Heart left ventricle (tissue), 16 donors: ENCODE results near the gene SF3B2. TPM values are rescaled to one million over a fixed set of nuclear protein-coding genes. Genes with fewer than 3 reads are reported as not detected.

Experiments used
- ATAC-seq, 4 donors: fragments of 200-7000 bp; cut with Tn5 transposase; one replicate each; pipeline ENCODE4 v1.9.1; 2020 to 2022; ENCODE audit warnings: moderate library complexity in 4 of 4, mild to moderate bottlenecking in 3 of 4, moderate number of reproducible peaks in 1 of 4
- DNase-seq, 5 donors: peaks; one replicate each; pipeline ENCODE4 v3.0.0-alpha.2; 2020
- H3K27ac ChIP-seq, 12 donors: fragments of 200-600 bp; sonication (generic) in 4 of 12; one replicate each; pipeline versions ENCODE4 v1.5.0 to v1.8.0; 2016 to 2022; ENCODE audit warnings: mild to moderate bottlenecking in 2 of 12
- H3K27me3 ChIP-seq, 9 donors: fragments of 200-600 bp; sonication (generic) in 2 of 9; one replicate each; pipeline versions ENCODE4 v1.5.1 to v1.8.0; 2016 to 2022; ENCODE audit warnings: mild to moderate bottlenecking in 3 of 9
- H3K36me3 ChIP-seq, 9 donors: fragments of 200-600 bp; sonication (generic) in 2 of 9; one replicate each; pipeline versions ENCODE4 v1.5.0 to v1.8.0; 2018 to 2022; ENCODE audit warnings: mild to moderate bottlenecking in 2 of 9
- H3K4me1 ChIP-seq, 12 donors: fragments of 200-600 bp; sonication (generic) in 4 of 12; one replicate each; pipeline versions ENCODE4 v1.5.0 to v1.8.0; 2016 to 2022; ENCODE audit warnings: mild to moderate bottlenecking in 3 of 12
- H3K4me3 ChIP-seq, 12 donors: fragments of 200-600 bp; sonication (generic) in 4 of 12; one replicate each; pipeline versions ENCODE4 v1.5.0 to v1.8.0; 2017 to 2022; ENCODE audit warnings: mild to moderate bottlenecking in 9 of 12, moderate library complexity in 4 of 12
- H3K9me3 ChIP-seq, 12 donors: fragments of 200-600 bp; sonication (generic) in 4 of 12; one replicate each; pipeline versions ENCODE4 v1.5.0 to v1.8.0; 2016 to 2022; ENCODE audit warnings: mild to moderate bottlenecking in 1 of 12
- POLR2A ChIP-seq, 2 donors: fragments of 450-650 bp; IDR thresholded peaks; one replicate each; pipeline ENCODE4 v1.6.1; 2017; ENCODE audit warnings: antibody characterized with exemption in 2 of 2, mild to moderate bottlenecking in 2 of 2, moderate library complexity in 2 of 2
- WGBS, 4 donors: extraction: QIAGEN DNeasy Blood & Tissue Kit in 2 of 4; methylation state at CpG; one replicate each; pipeline versions ENCODE4 v1.1.5 to v1.1.7; 2013 to 2018; 5-methylcytosine and 5-hydroxymethylcytosine counted together
- intact Hi-C, 10 donors: fragments of 100-400 bp; cut with DNase I; formaldehyde crosslinking; loops; one replicate each; pipeline versions ENCODE4 v1.11.1 to v1.14.2; 2022
- polyA plus RNA-seq, 2 donors: library from polyadenylated mRNA; stranded (reverse); fragments of 200-250 nt; gene quantifications; one replicate each; pipeline ENCODE4 v1.2.3, GENCODE V29; 2013
- total RNA-seq, 9 donors: library from RNA; depleted of rRNA in 2 of 9; stranded (reverse); fragments of >200 nt in 2 of 9; fragmentation: NEBNext Ultra II Directional in 3 of 9; extraction: Animal tissue kit (Norgen Biotek cat#: 25700) in 3 of 9; gene quantifications; one replicate each; pipeline versions ENCODE4 v1.1.0 to v1.2.4, GENCODE V29; 2016 to 2023
- TF ChIP-seq, protein P1 (sequence below), 12 donors: fragments of 200-600 bp; sonication (generic) in 4 of 12; IDR thresholded peaks; one replicate each; pipeline versions ENCODE4 v1.5.0 to v1.8.0; 2018 to 2022; ENCODE audit warnings: antibody characterized with exemption in 12 of 12, mild to moderate bottlenecking in 5 of 12
- donor health status: ischemic (EF 13 %, LVEDD 7.1; RV severe dilation, severe dysfunction).
- donor health status: healthy with polysubstance abuse.
- donor health status: DM: no; HTN: yes; CAD: no.
- donor health status: DM: no; HTN: no; CAD: no.
- donor health status: ischemic (EF 25% LVEDD 6.9; RV normal size, moderate dysfunction).
- donor health status: ischemic (EF 25% LVEDD 5.7; RV mildly dilated, moderate dysfunction).
- donor health status: healthy.
- donor health status: DM: yes; HTN: yes; CAD: no.
- donor health status: ischemic (EF 35%, LVEDD 5.7; RV mildly dilated, moderate dysfunction).
- donor health status: nonischemic (EF 11% LVEDD 7.7; RV severe dilation, severe dysfunction).
- donor health status: DM: yes; HTN: yes; CAD: no.
- donor health status: PGD.
- donor health status: ischemic (EF 29% LVEDD 5.4; RV normal size, mild dysfunction).
- donor health status: nonischemic (EF 23%, LVEDD 6.1; RV moderate dilation, normal function).

Gene SF3B2
- total and polyA plus RNA-seq, 11 donors: 43.5 to 106 (median 79.6) TPM

DNA sequence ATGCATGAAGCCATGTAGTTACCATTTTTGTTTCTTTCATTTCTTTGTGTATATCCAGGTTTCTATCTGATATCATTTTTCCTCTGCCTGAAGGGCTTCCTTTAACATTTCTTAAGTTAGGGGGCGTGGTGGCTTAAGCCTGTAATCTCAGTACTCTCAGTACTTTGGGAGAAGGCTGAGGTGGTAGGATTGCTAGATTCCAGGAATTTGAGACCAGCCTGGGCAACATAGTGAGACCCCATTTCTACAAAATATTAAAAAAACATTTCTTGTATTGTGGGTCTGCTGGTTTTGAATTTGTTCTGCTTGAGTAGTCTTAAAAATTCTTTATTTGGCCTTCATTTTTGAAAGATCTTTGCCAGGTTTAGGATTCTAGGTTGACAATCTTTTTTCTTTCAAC lies 12.4 kb downstream of the SF3B2 start:
- Histone ChIP-seq H3K27ac (no peak overlapping the region), H3K4me3 (no peak overlapping the region), H3K27me3 (no peaks in the 10 kb centered on the region), H3K4me1 (peaks cover 0 to 37% (median 19%) of the 10 kb centered on the region in 12 donors), H3K36me3 (peaks cover 0 to 96% (median 88%) of the 10 kb centered on the region in 9 donors), H3K9me3 (no peaks in the 10 kb centered on the region)
- TF ChIP-seq POLR2A (IDR thresholded peaks at IDR 0.05): no peak
- TF ChIP-seq, protein P1, sequence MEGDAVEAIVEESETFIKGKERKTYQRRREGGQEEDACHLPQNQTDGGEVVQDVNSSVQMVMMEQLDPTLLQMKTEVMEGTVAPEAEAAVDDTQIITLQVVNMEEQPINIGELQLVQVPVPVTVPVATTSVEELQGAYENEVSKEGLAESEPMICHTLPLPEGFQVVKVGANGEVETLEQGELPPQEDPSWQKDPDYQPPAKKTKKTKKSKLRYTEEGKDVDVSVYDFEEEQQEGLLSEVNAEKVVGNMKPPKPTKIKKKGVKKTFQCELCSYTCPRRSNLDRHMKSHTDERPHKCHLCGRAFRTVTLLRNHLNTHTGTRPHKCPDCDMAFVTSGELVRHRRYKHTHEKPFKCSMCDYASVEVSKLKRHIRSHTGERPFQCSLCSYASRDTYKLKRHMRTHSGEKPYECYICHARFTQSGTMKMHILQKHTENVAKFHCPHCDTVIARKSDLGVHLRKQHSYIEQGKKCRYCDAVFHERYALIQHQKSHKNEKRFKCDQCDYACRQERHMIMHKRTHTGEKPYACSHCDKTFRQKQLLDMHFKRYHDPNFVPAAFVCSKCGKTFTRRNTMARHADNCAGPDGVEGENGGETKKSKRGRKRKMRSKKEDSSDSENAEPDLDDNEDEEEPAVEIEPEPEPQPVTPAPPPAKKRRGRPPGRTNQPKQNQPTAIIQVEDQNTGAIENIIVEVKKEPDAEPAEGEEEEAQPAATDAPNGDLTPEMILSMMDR (IDR thresholded peaks at IDR 0.05): no peak
- intact Hi-C loops: no loop called here
- WGBS, 4 donors: 95 to 100% (median 99%) methylated on average over 1 of the region's 1 CpG
- ATAC-seq (no peak), DNase-seq (no peak)

DNA sequence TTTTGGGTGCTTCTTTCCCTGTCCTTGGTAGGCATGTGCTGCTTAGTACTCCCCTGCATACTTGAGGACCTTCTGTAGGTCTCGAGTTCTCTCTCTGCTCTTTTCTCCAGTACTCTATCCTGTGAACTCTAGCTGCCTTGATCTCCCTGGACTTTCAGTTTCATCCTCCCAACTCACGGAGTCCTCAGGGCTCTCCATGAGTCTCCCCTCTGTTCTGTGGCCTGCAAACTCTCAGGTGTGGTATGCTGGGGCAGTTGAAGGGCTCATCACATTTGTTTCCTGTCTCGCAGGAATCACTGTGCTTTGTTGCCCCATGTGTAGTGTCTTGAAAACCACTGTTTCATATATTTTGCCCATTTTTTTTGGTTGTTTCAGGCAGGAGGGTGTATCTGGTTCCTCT lies 14.6 kb downstream of the SF3B2 start:
- Histone ChIP-seq H3K27me3 (no peaks in the 10 kb centered on the region), H3K4me1 (peaks cover 0 to 44% (median 29%) of the 10 kb centered on the region in 12 donors), H3K36me3 (peaks cover 0 to 74% (median 66%) of the 10 kb centered on the region in 9 donors), H3K9me3 (no peaks in the 10 kb centered on the region), H3K27ac (peak overlapping the region in 2 of 12 donors; percentile 7 to 69), H3K4me3 (no peak overlapping the region)
- intact Hi-C loops: loop anchor here in 2 of 10 donors (5.0 kb wide), 1 partner anchor 66 kb away; no protein-coding TSS in a partner anchor
- TF ChIP-seq POLR2A (IDR thresholded peaks at IDR 0.05): no peak
- TF ChIP-seq, protein P1 (IDR thresholded peaks at IDR 0.05): no peak
- WGBS, 4 donors: 81 to 89% (median 87%) methylated on average over 3 of the region's 3 CpGs
- ATAC-seq: no peak
- no peak for DNase-seq

DNA sequence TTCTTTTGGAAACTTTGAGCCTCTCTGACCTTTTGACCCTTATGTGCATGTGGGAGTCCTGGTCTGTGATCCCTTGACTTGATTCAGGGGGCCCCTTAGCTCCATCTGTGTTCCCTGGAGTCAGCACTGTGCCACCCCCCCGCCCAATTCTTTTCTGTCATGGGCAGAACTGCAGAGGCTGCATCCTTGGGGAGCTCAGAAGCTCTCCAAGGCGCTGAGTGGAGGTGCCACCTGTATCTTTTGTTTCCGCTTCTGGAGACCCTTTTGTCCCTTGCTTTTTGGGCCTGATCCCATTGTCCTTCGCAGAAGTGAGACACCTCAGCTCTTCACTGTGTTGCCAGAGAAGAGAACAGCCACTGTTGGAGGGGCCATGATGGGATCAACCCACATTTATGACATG lies 15.5 kb downstream of the SF3B2 start:
- DNase-seq (no peak), ATAC-seq (no peak)
- peaks cover 0 to 69% (median 59%) of the 10 kb centered on the region in 9 donors for H3K36me3 ChIP-seq
- intact Hi-C loops: loop anchor here in 4 of 10 donors (1.0 to 5.0 kb wide), 3 partner anchors 15 to 65 kb away; partner anchors contain the start of gene SF3B2 (in 2 of the 4)
- TF ChIP-seq, protein P1 (IDR thresholded peaks at IDR 0.05): no peak
- TF ChIP-seq POLR2A (IDR thresholded peaks at IDR 0.05): no peak
- no peaks in the 10 kb centered on the region for H3K9me3 ChIP-seq
- H3K27ac ChIP-seq: peak overlapping the region in 10 of 12 donors; percentile 95 to 100 (median 100)
- no peak overlapping the region for H3K4me3 ChIP-seq
- H3K27me3 ChIP-seq: no peaks in the 10 kb centered on the region
- H3K4me1 ChIP-seq: peaks cover 0 to 53% (median 33%) of the 10 kb centered on the region in 12 donors
- 85 to 99% (median 96%) methylated on average over 4 of the region's 4 CpGs for WGBS, 4 donors

DNA sequence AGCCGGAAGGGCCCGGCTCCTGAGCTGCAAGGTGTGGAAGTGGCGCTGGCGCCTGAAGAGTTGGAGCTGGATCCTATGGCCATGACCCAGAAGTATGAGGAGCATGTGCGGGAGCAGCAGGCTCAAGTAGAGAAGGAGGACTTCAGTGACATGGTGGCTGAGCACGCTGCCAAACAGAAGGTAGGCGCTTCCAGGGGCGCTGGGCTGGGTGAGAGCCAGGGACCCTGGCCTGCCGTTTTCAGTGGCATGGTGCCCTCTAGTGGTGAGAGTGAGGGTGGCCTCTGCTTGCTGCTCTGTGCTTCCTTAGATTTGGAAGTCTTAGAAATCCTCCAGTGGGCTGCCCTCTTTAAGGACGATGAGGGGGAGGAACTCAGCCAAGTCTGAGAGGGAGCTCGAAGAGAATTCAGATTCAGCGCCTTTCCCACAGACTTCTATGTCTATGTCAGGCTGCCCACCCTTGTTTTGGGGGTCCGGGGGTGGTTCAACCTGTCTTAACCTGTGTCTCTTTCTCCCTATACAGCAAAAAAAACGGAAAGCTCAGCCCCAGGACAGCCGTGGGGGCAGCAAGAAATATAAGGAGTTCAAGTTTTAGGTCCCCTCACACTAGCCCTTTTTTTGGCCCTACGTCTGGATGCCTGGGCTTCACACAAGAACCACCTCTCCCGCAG lies 16.1 kb downstream of the SF3B2 start:
- H3K4me3 ChIP-seq: peak overlapping the region in 1 of 12 donors; percentile 93
- peak; percentile 15 to 59 (median 40) for ATAC-seq
- WGBS, 4 donors: 39 to 48% (median 42%) methylated on average over 15 to 17 of the region's 17 CpGs
- TF ChIP-seq, protein P1 (IDR thresholded peaks at IDR 0.05): peak; percentile 85 to 95 (median 89)
- TF ChIP-seq POLR2A (IDR thresholded peaks at IDR 0.05): no peak
- no peaks in the 10 kb centered on the region for H3K27me3 ChIP-seq
- H3K27ac ChIP-seq: peak overlapping the region; percentile 93 to 100 (median 99)
- no peaks in the 10 kb centered on the region for H3K9me3 ChIP-seq
- H3K4me1 ChIP-seq: peaks cover 0 to 59% (median 34%) of the 10 kb centered on the region in 12 donors
- peaks cover 0 to 69% (median 56%) of the 10 kb centered on the region in 9 donors for H3K36me3 ChIP-seq
- intact Hi-C loops: loop anchor here in 4 of 10 donors (1.0 to 5.0 kb wide), 3 partner anchors 15 to 64 kb away; partner anchors contain the start of gene SF3B2 (in 2 of the 4)
- peak; percentile 70 to 83 (median 76) for DNase-seq
